WTC11 (cell line): ENCODE results near the gene AIDA. TPM values are rescaled to one million over a fixed set of nuclear protein-coding genes. Genes with fewer than 3 reads are reported as not detected.

Source experiments
- total RNA-seq: library from RNA; stranded (reverse); gene quantifications from 3 replicates; pipeline ENCODE4 v1.2.3, GENCODE V29; 2021

AIDA gene
- total RNA-seq, 1 experiment from 2014 or later: 81.2 TPM

Other genes starting within 250 kb of the AIDA start
- gene HHIPL2, start 164.4 kb downstream of the AIDA start, total RNA-seq: 0.11 to 0.23 TPM (median 0.14 TPM) in 3 replicates
- gene TAF1A, start 122.6 kb downstream of the AIDA start, total RNA-seq: 10.8 to 12.9 TPM (median 12.0 TPM) in 3 replicates
- gene MIA3, start 94.4 kb downstream of the AIDA start, total RNA-seq: 52.8 to 70.0 TPM (median 54.9 TPM) in 3 replicates
- 27.1 to 27.9 TPM (median 27.9 TPM) in 3 replicates for gene BROX, start 73 bp upstream of the AIDA start, total RNA-seq
- not detected in 3 replicates for gene FAM177B, start 24.7 kb upstream of the AIDA start, total RNA-seq
- 2.8 to 4.8 TPM (median 4.6 TPM) in 3 replicates for gene DISP1, start 102.5 kb upstream of the AIDA start, total RNA-seq